Stimulated activated memory B cell treated with anti-CD40 and anti-IgM and Interleukin-4, amounts not matched to agents 10 μg/mL and 1 μg/mL and 100 μg/mL, for 72 hours (primary cell): ENCODE data around the gene CIITA.

Experiments
- ATAC-seq: fragments of 150-1000 bp; cut with Tn5 transposase; 2 replicates; pipeline ENCODE4 v1.10.0; 2021
- H3K27ac Mint-ChIP-seq: one replicate; pipeline ENCODE4 v1.8.0; 2022; ENCODE audit warnings: mild to moderate bottlenecking, mixed read lengths
- H3K27me3 Mint-ChIP-seq: one replicate; pipeline ENCODE4 v1.8.0; 2022; ENCODE audit warnings: mixed read lengths
- H3K36me3 Mint-ChIP-seq: one replicate; pipeline ENCODE4 v1.8.0; 2022; ENCODE audit warnings: mixed read lengths
- H3K4me1 Mint-ChIP-seq: one replicate; pipeline ENCODE4 v1.8.0; 2022; ENCODE audit warnings: mixed read lengths
- H3K4me3 Mint-ChIP-seq: one replicate; pipeline ENCODE4 v1.8.0; 2022; ENCODE audit warnings: mild to moderate bottlenecking, moderate library complexity, mixed read lengths
- H3K9me3 Mint-ChIP-seq: one replicate; pipeline ENCODE4 v1.8.0; 2022; ENCODE audit warnings: mixed read lengths

The CIITA gene

DNA sequence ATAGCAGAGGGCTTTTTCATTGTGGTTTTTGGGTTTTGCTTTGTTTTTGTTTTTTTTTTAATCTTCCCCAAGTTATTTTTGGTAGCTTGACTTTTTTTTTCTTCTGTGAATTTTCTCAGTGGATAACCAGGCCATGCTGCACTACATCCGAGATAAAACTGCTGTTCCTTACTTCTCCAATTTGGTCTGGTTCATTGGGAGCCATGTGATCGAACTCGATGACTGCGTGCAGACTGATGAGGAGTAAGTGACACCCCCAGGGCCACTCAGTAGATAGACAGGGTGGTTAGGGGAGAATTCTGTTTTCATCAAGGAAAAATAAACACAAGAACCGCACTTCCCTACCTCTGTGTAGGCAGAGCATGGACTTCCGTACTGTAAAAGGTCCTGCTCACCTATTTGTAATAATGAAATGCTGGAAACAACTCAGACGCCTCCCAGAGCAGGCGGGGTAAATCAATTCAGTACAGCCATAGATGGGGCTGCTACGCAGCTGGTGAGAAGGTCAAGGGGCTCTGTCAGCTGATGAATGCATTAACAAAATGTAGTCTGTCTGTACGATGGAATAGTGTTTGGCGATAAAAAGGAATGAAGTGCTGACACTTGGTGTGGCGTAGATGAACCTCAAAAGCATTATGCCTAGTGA, 95.9 kb downstream of the CIITA start:
- H3K36me3 Mint-ChIP-seq: peaks cover 48% of the 10 kb centered on the region

GRCh38 chr16:10976634-10977033, 99.6 kb downstream of the CIITA start:
- Mint-ChIP-seq H3K36me3 (peaks cover 64% of the 10 kb centered on the region), H3K27me3 (no peaks in the 10 kb centered on the region), H3K27ac (peak overlapping the region; percentile 93), H3K9me3 (no peaks in the 10 kb centered on the region), H3K4me1 (peaks cover 54% of the 10 kb centered on the region), H3K4me3 (no peak overlapping the region)
- no peak for ATAC-seq

More for the DNA sequence above, 95.9 kb downstream of the CIITA start:
- Mint-ChIP-seq H3K27ac (peak overlapping the region; percentile 49), H3K9me3 (no peaks in the 10 kb centered on the region), H3K4me3 (no peak overlapping the region), H3K4me1 (peaks cover 45% of the 10 kb centered on the region), H3K27me3 (no peaks in the 10 kb centered on the region)
- ATAC-seq: no peak

GRCh38 chr16:10978124-10978523, 101.1 kb downstream of the CIITA start:
- H3K4me3 Mint-ChIP-seq: no peak overlapping the region
- H3K27me3 Mint-ChIP-seq: no peaks in the 10 kb centered on the region
- no peaks in the 10 kb centered on the region for H3K9me3 Mint-ChIP-seq
- H3K27ac Mint-ChIP-seq: peak overlapping the region; percentile 93
- H3K36me3 Mint-ChIP-seq: peaks cover 53% of the 10 kb centered on the region
- ATAC-seq: no peak
- peaks cover 54% of the 10 kb centered on the region for H3K4me1 Mint-ChIP-seq

DNA sequence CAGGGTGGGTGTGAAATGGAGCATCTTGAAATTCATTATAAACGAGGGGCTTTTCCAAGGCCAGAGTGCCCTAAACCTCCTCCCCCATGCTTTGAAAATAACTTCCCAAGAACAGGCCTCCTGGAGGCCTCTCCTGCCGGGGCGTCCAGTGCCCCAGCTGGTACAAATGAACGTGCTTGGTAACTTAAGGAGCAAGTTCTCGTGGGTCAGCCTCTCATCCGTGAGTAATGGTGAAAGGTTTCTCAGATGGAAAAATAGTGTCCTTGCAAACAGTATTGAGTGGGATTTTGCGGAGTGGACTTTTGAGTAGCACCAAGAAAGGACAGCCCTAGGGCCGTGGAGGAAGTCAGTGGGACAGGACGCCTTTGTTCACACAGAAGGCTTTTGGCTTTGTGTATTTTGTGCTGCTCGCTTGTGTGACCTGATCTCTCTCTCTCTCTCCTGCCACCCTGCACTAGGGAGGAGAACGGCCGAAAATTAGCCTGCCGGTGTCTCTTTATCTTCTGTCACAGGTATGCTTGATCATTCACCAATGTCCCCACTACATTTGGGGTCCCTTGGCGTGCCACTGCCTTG, 102.0 kb downstream of the CIITA start:
- peaks cover 49% of the 10 kb centered on the region for H3K36me3 Mint-ChIP-seq
- H3K4me3 Mint-ChIP-seq: no peak overlapping the region
- no peaks in the 10 kb centered on the region for H3K27me3 Mint-ChIP-seq
- no peaks in the 10 kb centered on the region for H3K9me3 Mint-ChIP-seq
- H3K4me1 Mint-ChIP-seq: peaks cover 61% of the 10 kb centered on the region
- peak overlapping the region; percentile 93 for H3K27ac Mint-ChIP-seq
- no peak for ATAC-seq

DNA sequence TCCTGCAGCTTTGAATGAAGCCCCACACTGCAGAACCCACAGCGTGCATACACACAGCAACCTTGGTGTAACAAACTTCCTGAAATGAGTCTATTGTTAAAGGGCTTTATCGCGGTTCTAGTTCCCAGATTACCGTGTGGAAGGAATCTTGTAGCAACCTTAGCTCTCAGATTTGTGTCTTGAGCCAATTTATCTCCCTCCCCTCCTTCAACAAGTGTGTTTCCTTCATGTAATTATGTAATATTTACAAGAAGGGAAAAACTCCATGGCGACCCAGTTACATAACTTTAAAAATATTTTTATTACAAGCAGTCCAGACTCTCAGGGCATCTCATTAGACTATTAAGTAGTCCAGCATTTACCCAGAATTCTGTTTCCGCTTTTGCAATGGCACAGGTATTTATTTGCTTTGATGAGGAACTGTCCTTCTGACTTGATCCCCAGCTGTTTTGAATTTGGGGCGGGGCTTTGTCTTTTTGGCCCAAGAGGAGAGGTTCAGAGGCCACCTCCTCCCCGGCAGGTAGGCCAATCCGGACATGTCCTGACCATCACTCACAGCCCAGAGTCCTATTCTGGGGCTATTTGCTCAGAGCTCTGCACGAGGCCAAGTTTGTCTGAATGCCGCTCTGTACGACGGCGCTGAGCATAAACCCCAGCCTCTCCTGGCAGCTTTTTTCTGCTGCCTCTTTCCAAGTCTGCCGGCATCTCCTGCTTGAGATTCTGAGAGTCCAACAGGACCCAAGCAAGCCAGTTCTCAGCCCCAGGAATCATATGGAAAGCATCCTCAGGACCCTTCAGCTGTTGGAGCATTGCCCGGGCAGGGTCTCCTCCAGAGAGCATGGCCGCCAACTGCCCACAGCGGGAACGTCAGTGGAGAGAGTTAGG, 103.0 kb downstream of the CIITA start:
- Mint-ChIP-seq H3K27ac (peak overlapping the region; percentile 93), H3K9me3 (no peaks in the 10 kb centered on the region), H3K4me3 (peak overlapping the region; percentile 47), H3K36me3 (peaks cover 49% of the 10 kb centered on the region), H3K27me3 (no peaks in the 10 kb centered on the region), H3K4me1 (peaks cover 63% of the 10 kb centered on the region)
- no peak for ATAC-seq

GRCh38 chr16:10980813-10981212, 103.8 kb downstream of the CIITA start:
- H3K9me3 Mint-ChIP-seq: no peaks in the 10 kb centered on the region
- H3K4me3 Mint-ChIP-seq: peak overlapping the region; percentile 47
- ATAC-seq: no peak
- peaks cover 63% of the 10 kb centered on the region for H3K4me1 Mint-ChIP-seq
- peaks cover 47% of the 10 kb centered on the region for H3K36me3 Mint-ChIP-seq
- no peaks in the 10 kb centered on the region for H3K27me3 Mint-ChIP-seq
- H3K27ac Mint-ChIP-seq: peak overlapping the region; percentile 93

GRCh38 chr16:10981697-10982216, 104.8 kb downstream of the CIITA start:
- Mint-ChIP-seq H3K9me3 (no peaks in the 10 kb centered on the region), H3K27me3 (no peaks in the 10 kb centered on the region), H3K36me3 (peaks cover 54% of the 10 kb centered on the region), H3K27ac (peak overlapping the region; percentile 93), H3K4me3 (peak overlapping the region; percentile 80), H3K4me1 (peaks cover 70% of the 10 kb centered on the region)
- ATAC-seq: peak; percentile 94

- Mint-ChIP-seq H3K4me3 (peak overlapping the region; percentile 80), H3K27ac (peak overlapping the region; percentile 93), H3K4me1 (peaks cover 74% of the 10 kb centered on the region), H3K9me3 (no peaks in the 10 kb centered on the region), H3K27me3 (no peaks in the 10 kb centered on the region), H3K36me3 (peaks cover 57% of the 10 kb centered on the region)
- peak; percentile 58 for ATAC-seq
Observed at GRCh38 chr16:10982465-10983150, 105.6 kb downstream of the CIITA start.

DNA sequence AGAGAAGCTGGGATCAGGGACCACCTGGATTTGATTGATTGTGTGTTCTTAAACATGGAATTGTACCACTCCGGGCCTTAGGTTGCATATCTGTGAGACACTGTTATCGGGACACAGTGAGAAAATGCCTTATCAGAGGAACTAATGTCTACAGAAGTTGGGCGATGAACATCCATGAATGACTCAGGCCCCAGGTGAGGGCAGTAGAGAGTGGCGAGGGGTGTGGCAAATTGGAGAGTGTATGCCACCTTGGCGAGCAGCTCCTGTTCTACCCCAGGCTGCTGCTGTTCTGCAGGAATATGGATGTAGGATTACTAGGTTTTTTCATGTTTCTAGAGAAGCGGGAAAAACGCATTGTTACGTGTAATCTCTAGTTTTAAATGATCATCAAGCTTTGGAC, 106.2 kb downstream of the CIITA start:
- peak overlapping the region; percentile 93 for H3K27ac Mint-ChIP-seq
- no peaks in the 10 kb centered on the region for H3K9me3 Mint-ChIP-seq
- peak overlapping the region; percentile 80 for H3K4me3 Mint-ChIP-seq
- ATAC-seq: peak; percentile 56
- H3K36me3 Mint-ChIP-seq: peaks cover 58% of the 10 kb centered on the region
- no peaks in the 10 kb centered on the region for H3K27me3 Mint-ChIP-seq
- peaks cover 76% of the 10 kb centered on the region for H3K4me1 Mint-ChIP-seq

DNA sequence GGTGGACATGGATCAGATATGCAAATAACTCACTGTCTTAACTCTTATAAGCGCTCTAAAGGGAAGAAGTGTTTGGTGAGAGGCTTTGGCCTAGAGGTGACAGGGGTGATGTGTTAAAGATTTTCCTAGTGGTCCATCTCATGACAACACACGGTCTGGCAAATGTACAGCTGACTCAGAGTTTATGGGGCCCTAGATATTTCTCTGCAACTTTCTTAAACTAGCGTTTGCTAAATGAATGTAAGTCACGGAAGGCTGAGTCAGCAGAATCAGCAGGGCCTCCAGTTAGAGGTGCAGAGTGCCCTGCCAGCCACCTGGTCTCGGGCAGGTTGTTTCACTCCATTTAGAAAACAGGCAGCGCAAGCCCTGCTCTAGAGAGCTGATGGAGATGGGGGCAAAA, 107.5 kb downstream of the CIITA start:
- H3K27ac Mint-ChIP-seq: peak overlapping the region; percentile 93
- H3K36me3 Mint-ChIP-seq: peaks cover 50% of the 10 kb centered on the region
- H3K4me3 Mint-ChIP-seq: no peak overlapping the region
- no peak for ATAC-seq
- H3K27me3 Mint-ChIP-seq: no peaks in the 10 kb centered on the region
- H3K4me1 Mint-ChIP-seq: peaks cover 84% of the 10 kb centered on the region
- H3K9me3 Mint-ChIP-seq: no peaks in the 10 kb centered on the region
